HepG2 (cell line): ENCODE data around the gene PAGE5. TPM values are rescaled to one million over a fixed set of nuclear protein-coding genes. Genes with fewer than 3 reads are reported as not detected.

Experiments used
- ATAC-seq: fragments of 200-7000 bp; cut with Tn5 transposase; 3 replicates; pipeline ENCODE4 v1.9.1; 2020; ENCODE audit warnings: mild to moderate bottlenecking, moderate library complexity
- BruUV-seq: library from RNA; stranded (reverse); fragments of 400-500 nt; replicated peaks from 2 replicates; lab custom pipeline; 2021; lab: Mats Ljungman, UMichigan
- CTCF ChIA-PET: fragments of 300-600 bp; formaldehyde crosslinking; extraction: SDS; loops from one replicate; lab custom pipeline; 2021; ENCODE audit warnings: low total read pairs, inconsistent platforms, low intra/inter-chr PET ratio; lab: Yijun Ruan, JAX
- POLR2A ChIA-PET: fragments of 350-600 bp; sonication (Branson Sonifier 250); formaldehyde crosslinking; loops from one replicate; lab custom pipeline; 2020; ENCODE audit warnings: antibody characterized with exemption, inconsistent platforms; lab: Yijun Ruan, JAX
- DNase-seq: peaks from one replicate; pipeline ENCODE4 v3.0.0-alpha.2; 2015; ENCODE audit warnings: low spot score
- FAIRE-seq: peaks from 3 replicates; lab custom pipeline; 2011; peaks lifted over from hg19 to GRCh38; lab: Jason Lieb, UNC
- H2AFZ ChIP-seq: one replicate; pipeline ENCODE4 v1.6.1; 2011; ENCODE audit warnings: low read length, inconsistent platforms
- H3K27ac ChIP-seq: fragments of 300-600 bp; 3 replicates; pipeline ENCODE4 v1.8.0; 2011; ENCODE audit warnings: mixed run types, mild to moderate bottlenecking, mixed read lengths, low read length, inconsistent platforms; ENCODE audit not compliant: insufficient read depth; ENCODE audit errors: extremely low read length
- H3K27me3 ChIP-seq, 2 experiments: fragments of 200-600 bp in 1 of 2; 2 replicates in 1 of 2; 3 replicates in 1 of 2; pipeline versions ENCODE4 v1.6.0 to v1.8.0; 2011; ENCODE audit warnings: low read length in 2 of 2, mild to moderate bottlenecking in 2 of 2, moderate library complexity in 2 of 2, inconsistent platforms in 1 of 2; ENCODE audit not compliant: insufficient read depth in 2 of 2, control insufficient read depth in 1 of 2
- H3K36me3 ChIP-seq, 2 experiments: fragments of 200-600 bp in 1 of 2; replicated peaks in 1 of 2; 2 replicates in 1 of 2; 3 replicates in 1 of 2; pipeline versions ENCODE4 v1.5.1 to v1.8.0; 2011; ENCODE audit warnings: low read length in 2 of 2, inconsistent platforms in 1 of 2; ENCODE audit not compliant: insufficient read depth in 2 of 2, control insufficient read depth in 1 of 2
- H3K4me1 ChIP-seq: 2 replicates; pipeline ENCODE4 v1.5.1; 2012; ENCODE audit warnings: low read length, inconsistent platforms; ENCODE audit not compliant: insufficient read depth
- H3K4me2 ChIP-seq: 2 replicates; pipeline ENCODE4 v1.6.0; 2011; ENCODE audit warnings: low read depth, low read length, inconsistent platforms
- H3K4me3 ChIP-seq, 3 experiments: fragments of 200-600 bp in 1 of 3; sonication (generic), shearing (Covaris generic) in 1 of 3; replicated peaks in 1 of 3; 2 replicates each; pipeline ENCODE4 v1.5.1; 2011 to 2016; ENCODE audit warnings: low read length in 3 of 3, inconsistent platforms in 2 of 3, low read depth in 2 of 3, mild to moderate bottlenecking in 2 of 3, control low read depth in 1 of 3, mixed read lengths in 1 of 3; ENCODE audit not compliant: insufficient read depth in 1 of 3
- H3K79me2 ChIP-seq: one replicate; pipeline ENCODE4 v1.6.1; 2011; ENCODE audit warnings: low read length, inconsistent platforms; ENCODE audit not compliant: insufficient read depth
- H3K9ac ChIP-seq: 2 replicates; pipeline ENCODE4 v1.6.0; 2011; ENCODE audit warnings: mild to moderate bottlenecking, low read depth, low read length, inconsistent platforms; ENCODE audit not compliant: insufficient read depth
- H3K9me3 ChIP-seq: 2 replicates; pipeline ENCODE4 v1.5.1; 2012; ENCODE audit warnings: mild to moderate bottlenecking, low read length
- H4K20me1 ChIP-seq: 2 replicates; pipeline ENCODE4 v1.6.0; 2011; ENCODE audit warnings: inconsistent platforms, mild to moderate bottlenecking, low read length, moderate library complexity; ENCODE audit not compliant: insufficient read depth
- KLF12 ChIP-seq: sonication (generic); formaldehyde crosslinking; IDR thresholded peaks from 2 replicates; pipeline ENCODE4 v1.4.0; 2020; ENCODE audit warnings: missing genetic modification reagents, borderline replicate concordance
- ZBTB33 ChIP-seq: sonication (generic); formaldehyde crosslinking; IDR thresholded peaks from 2 replicates; pipeline ENCODE4 v1.4.0; 2020; ENCODE audit warnings: missing genetic modification reagents
- WGBS: methylation state at CpG from one replicate; pipeline ENCODE4 v1.1.6; 2017; ENCODE audit warnings: low lambda C conversion rate; 5-methylcytosine and 5-hydroxymethylcytosine counted together
- in situ Hi-C: cut with HindIII; loops from 2 replicates; pipeline ENCODE4 v1.10.0; 2017; ENCODE audit warnings: low pct_unique_long_range_greater_than_20kb; ENCODE audit not compliant: extremely low pct_ligation_motif_present
- intact Hi-C: fragments of 100-400 bp; cut with micrococcal nuclease; formaldehyde crosslinking; loops from one replicate; pipeline ENCODE4 v1.10.0; 2022; ENCODE audit not compliant: unreplicated experiment
- polyA plus RNA-seq, 8 experiments: library from polyadenylated mRNA; depleted of rRNA in 3 of 8; stranded (reverse) in 7 of 8; unstranded in 1 of 8; fragments of >200 nt; fragmentation: Illumina TruSeq in 4 of 8; extraction: Trizol in 4 of 8; gene quantifications; 2 replicates each; pipeline versions ENCODE4 v1.2.1 to v1.2.3, GENCODE V29; 2011 to 2016; ENCODE audit warnings: low read depth in 4 of 8, missing spikeins in 1 of 8, mixed read lengths in 1 of 8; ENCODE audit not compliant: insufficient read depth in 1 of 8
- total RNA-seq, 5 experiments: library from RNA; depleted of rRNA; stranded (reverse); fragments of >200 nt; fragmentation: Illumina TruSeq; extraction: Trizol; gene quantifications; 2 replicates each; pipeline ENCODE4 v1.2.3, GENCODE V29; 2016; ENCODE audit warnings: low read depth in 1 of 5

Gene PAGE5
- total and polyA plus RNA-seq, 2 of the 13 experiments (the other 11 are each of a cell fraction or from before 2014, with no cell fraction given): not detected

- no peak for TF ChIP-seq ZBTB33 (CRISPR knock-in tag)
These were observed 40.7 kb downstream of the PAGE5 start (continued) for GRCh38 chrX:55260806-55261205.

GRCh38 chrX:55264816-55265215, 44.7 kb downstream of the PAGE5 start, which contains the start of gene PAGE3:
Gene PAGE3 (minus strand): TSS chrX:55264916. CDS start chrX:55263903, 1,013 bp downstream.
- Histone ChIP-seq H3K4me3 (no peak within 1 kb of the TSS), H3K27ac (no peak within 1 kb of the TSS), H3K27me3 (no peaks in the 10 kb centered on the region), H4K20me1 (no peaks in the 10 kb centered on the region), H3K9me3 (no peaks in the 10 kb centered on the region), H3K4me2 (no peak within 1 kb of the TSS), H3K4me1 (no peaks in the 10 kb centered on the region), H3K79me2 (no peaks in the 10 kb centered on the region), H3K36me3 (no peaks in the 10 kb centered on the region), H3K9ac (no peak within 1 kb of the TSS), H2AFZ (no peak within 1 kb of the TSS)
- intact Hi-C loops: no loop called here
- BruUV-seq: no TSS peak
- no peak for DNase-seq
- CTCF ChIA-PET: no interaction called here
- FAIRE-seq: no peak
- WGBS: 0% methylated on average over 1 of the region's 5 CpGs
- POLR2A ChIA-PET: no interaction called here
- TF ChIP-seq KLF12 (CRISPR knock-in tag): no peak
- ATAC-seq: no peak
- in situ Hi-C loops: no loop called here

Other genes with a start within 250 kb of the PAGE5 start
- 1.5 and 1.7 TPM in 2 replicates for gene PFKFB1, start 226.2 kb upstream of the PAGE5 start, total RNA-seq (2016; rRNA removed; fragmentation: Illumina TruSeq; extraction: Trizol)
- gene PFKFB1, start 226.2 kb upstream of the PAGE5 start, polyA plus RNA-seq (2011; rRNA removed): 2.9 and 3.8 TPM in 2 replicates
- gene APEX2, start 220.0 kb upstream of the PAGE5 start, total RNA-seq (2016; rRNA removed; fragmentation: Illumina TruSeq; extraction: Trizol): 12.7 and 16.2 TPM in 2 replicates
- gene APEX2, start 220.0 kb upstream of the PAGE5 start, polyA plus RNA-seq (2011; rRNA removed): 14.6 and 17.8 TPM in 2 replicates
- gene ALAS2, start 189.4 kb upstream of the PAGE5 start, total RNA-seq (2016; rRNA removed; fragmentation: Illumina TruSeq; extraction: Trizol): not detected in 2 replicates
- not detected in 2 replicates for gene ALAS2, start 189.4 kb upstream of the PAGE5 start, polyA plus RNA-seq (2011; rRNA removed)
- not detected in 2 replicates for gene PAGE2B, start 145.3 kb upstream of the PAGE5 start, total RNA-seq (2016; rRNA removed; fragmentation: Illumina TruSeq; extraction: Trizol)
- gene PAGE2B, start 145.3 kb upstream of the PAGE5 start, polyA plus RNA-seq (2011; rRNA removed): 0.37 and 0.57 TPM in 2 replicates
- gene PAGE2, start 131.3 kb upstream of the PAGE5 start, total RNA-seq (2016; rRNA removed; fragmentation: Illumina TruSeq; extraction: Trizol): not detected in 2 replicates
- not detected in 2 replicates for gene PAGE2, start 131.3 kb upstream of the PAGE5 start, polyA plus RNA-seq (2011; rRNA removed)
- gene PAGE3, start 44.6 kb downstream of the PAGE5 start, total RNA-seq (2016; rRNA removed; fragmentation: Illumina TruSeq; extraction: Trizol): not detected in 2 replicates
- not detected in 2 replicates for gene PAGE3, start 44.6 kb downstream of the PAGE5 start, polyA plus RNA-seq (2011; rRNA removed)
- gene MAGEH1, start 231.8 kb downstream of the PAGE5 start, total RNA-seq (2016; rRNA removed; fragmentation: Illumina TruSeq; extraction: Trizol): 3.0 and 5.0 TPM in 2 replicates
- gene MAGEH1, start 231.8 kb downstream of the PAGE5 start, polyA plus RNA-seq (2011; rRNA removed): 3.6 and 3.8 TPM in 2 replicates